Hepatocyte (in vitro differentiated cells): ENCODE measurements around the gene CD82.

ENCODE experiments used
- EZH2 ChIP-seq: fragments of 200-600 bp; sonication (generic); IDR thresholded peaks from 2 replicates; pipeline ENCODE4 v1.6.1; 2016; ENCODE audit warnings: antibody characterized with exemption, mild to moderate bottlenecking, borderline replicate concordance
- TF ChIP-seq, protein P1 (sequence below): fragments of 200-600 bp; sonication (generic); IDR thresholded peaks from 2 replicates; pipeline ENCODE4 v1.5.1; 2016; ENCODE audit warnings: antibody characterized with exemption, mild to moderate bottlenecking; ENCODE audit not compliant: poor library complexity

DNA sequence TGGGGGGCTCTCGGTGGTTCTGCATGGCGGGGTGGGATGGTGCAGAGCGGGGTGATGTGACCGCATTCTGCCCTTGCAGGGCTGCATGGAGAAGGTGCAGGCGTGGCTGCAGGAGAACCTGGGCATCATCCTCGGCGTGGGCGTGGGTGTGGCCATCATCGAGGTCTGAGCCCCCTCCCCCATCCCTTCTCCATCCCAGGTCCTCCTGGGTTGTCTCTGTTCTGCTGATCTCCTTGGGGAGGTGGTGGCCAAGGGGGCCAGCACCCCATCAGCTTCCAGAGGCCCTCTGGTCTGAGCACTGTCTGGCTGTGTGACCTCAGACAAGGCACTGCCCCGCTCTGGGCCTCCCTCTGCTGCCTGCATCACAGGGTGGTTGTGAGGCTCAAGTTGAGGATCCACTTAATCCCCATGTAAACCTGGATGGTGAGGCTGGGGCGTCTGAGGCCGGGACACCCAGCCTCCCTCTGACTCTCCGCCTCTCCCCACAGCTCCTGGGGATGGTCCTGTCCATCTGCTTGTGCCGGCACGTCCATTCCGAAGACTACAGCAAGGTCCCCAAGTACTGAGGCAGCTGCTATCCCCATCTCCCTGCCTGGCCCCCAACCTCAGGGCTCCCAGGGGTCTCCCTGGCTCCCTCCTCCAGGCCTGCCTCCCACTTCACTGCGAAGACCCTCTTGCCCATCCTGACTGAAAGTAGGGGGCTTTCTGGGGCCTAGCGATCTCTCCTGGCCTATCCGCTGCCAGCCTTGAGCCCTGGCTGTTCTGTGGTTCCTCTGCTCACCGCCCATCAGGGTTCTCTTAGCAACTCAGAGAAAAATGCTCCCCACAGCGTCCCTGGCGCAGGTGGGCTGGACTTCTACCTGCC lies 53.3 kb downstream of the CD82 start:
- TF ChIP-seq, protein P1, sequence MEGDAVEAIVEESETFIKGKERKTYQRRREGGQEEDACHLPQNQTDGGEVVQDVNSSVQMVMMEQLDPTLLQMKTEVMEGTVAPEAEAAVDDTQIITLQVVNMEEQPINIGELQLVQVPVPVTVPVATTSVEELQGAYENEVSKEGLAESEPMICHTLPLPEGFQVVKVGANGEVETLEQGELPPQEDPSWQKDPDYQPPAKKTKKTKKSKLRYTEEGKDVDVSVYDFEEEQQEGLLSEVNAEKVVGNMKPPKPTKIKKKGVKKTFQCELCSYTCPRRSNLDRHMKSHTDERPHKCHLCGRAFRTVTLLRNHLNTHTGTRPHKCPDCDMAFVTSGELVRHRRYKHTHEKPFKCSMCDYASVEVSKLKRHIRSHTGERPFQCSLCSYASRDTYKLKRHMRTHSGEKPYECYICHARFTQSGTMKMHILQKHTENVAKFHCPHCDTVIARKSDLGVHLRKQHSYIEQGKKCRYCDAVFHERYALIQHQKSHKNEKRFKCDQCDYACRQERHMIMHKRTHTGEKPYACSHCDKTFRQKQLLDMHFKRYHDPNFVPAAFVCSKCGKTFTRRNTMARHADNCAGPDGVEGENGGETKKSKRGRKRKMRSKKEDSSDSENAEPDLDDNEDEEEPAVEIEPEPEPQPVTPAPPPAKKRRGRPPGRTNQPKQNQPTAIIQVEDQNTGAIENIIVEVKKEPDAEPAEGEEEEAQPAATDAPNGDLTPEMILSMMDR, result no peak
- TF ChIP-seq EZH2, result no peak
